Aorta (tissue), 5 donors: Measurements from ENCODE around the gene SNU13. TPM values are rescaled to one million over a fixed set of nuclear protein-coding genes. Genes with fewer than 3 reads are reported as not detected.
"Not testable (repeated sequence)": the region's sequence is repeated elsewhere in the genome, so short reads cannot be mapped to it uniquely, and the experiment has no call there.

Experiments
- ATAC-seq: fragments of 200-7000 bp; cut with Tn5 transposase; one replicate; pipeline ENCODE4 v1.9.1; 2022; ENCODE audit warnings: moderate library complexity; ENCODE audit not compliant: low FRiP score
- DNase-seq, 2 donors: peaks; one replicate each; pipeline ENCODE4 v3.0.0-alpha.2; 2020
- H3K27ac ChIP-seq, 2 donors: one replicate each; pipeline ENCODE4 v1.5.1; 2013; ENCODE audit warnings: low read length in 2 of 2, mild to moderate bottlenecking in 2 of 2, moderate library complexity in 2 of 2, control low read depth in 1 of 2, inconsistent platforms in 1 of 2, low read depth in 1 of 2
- H3K27me3 ChIP-seq, 2 donors: one replicate each; pipeline ENCODE4 v1.6.1; 2013; ENCODE audit warnings: control low read depth in 1 of 2, low read length in 1 of 2, mild to moderate bottlenecking in 1 of 2, moderate library complexity in 1 of 2; ENCODE audit not compliant: insufficient read depth in 2 of 2, control insufficient read depth in 1 of 2
- H3K36me3 ChIP-seq, 2 donors: one replicate each; pipeline ENCODE4 v1.6.1; 2013; ENCODE audit warnings: control low read depth in 1 of 2, low read length in 1 of 2, mild to moderate bottlenecking in 1 of 2; ENCODE audit not compliant: insufficient read depth in 2 of 2, control insufficient read depth in 1 of 2
- H3K4me1 ChIP-seq, 2 donors: one replicate each; pipeline ENCODE4 v1.6.1; 2013; ENCODE audit warnings: low read length in 2 of 2, control low read depth in 1 of 2, mild to moderate bottlenecking in 1 of 2, moderate library complexity in 1 of 2; ENCODE audit not compliant: insufficient read depth in 2 of 2, control insufficient read depth in 1 of 2
- H3K4me3 ChIP-seq, 2 donors: one replicate each; pipeline ENCODE4 v1.5.1; 2013; ENCODE audit warnings: low read length in 2 of 2, control low read depth in 1 of 2, mild to moderate bottlenecking in 1 of 2
- H3K9me3 ChIP-seq: one replicate; pipeline ENCODE4 v1.6.1; 2013; ENCODE audit warnings: mild to moderate bottlenecking, low read length; ENCODE audit not compliant: control insufficient read depth
- WGBS, 2 donors: extraction: QIAGEN DNeasy Blood & Tissue Kit; methylation state at CpG; one replicate each; pipeline ENCODE4 v1.1.7; 2013; 5-methylcytosine and 5-hydroxymethylcytosine counted together
- intact Hi-C, 2 donors: fragments of 100-400 bp; cut with DNase I; formaldehyde crosslinking; loops; one replicate each; pipeline versions ENCODE4 v1.14.2 to v1.15.0; 2022
- polyA plus RNA-seq, 2 donors: library from polyadenylated mRNA; stranded (reverse); fragments of 200-250 nt; gene quantifications; one replicate each; pipeline ENCODE4 v1.2.3, GENCODE V29; 2013
- total RNA-seq, 2 donors: library from RNA; stranded (reverse); fragmentation: NEBNext Ultra II Directional; extraction: Animal tissue kit (Norgen Biotek cat#: 25700); gene quantifications; one replicate each; pipeline ENCODE4 v1.2.1, GENCODE V29; 2021
- donor health status: healthy with polysubstance abuse.
- donor health status: Bipolar disorder and iron deficiency.
- donor health status: DM: no; HTN: no; CAD: no.
- donor health status: DM: no; HTN: no; CAD: no.
- donor health status: DM: yes; HTN: yes; CAD: no.

SNU13 gene
- total and polyA plus RNA-seq, 4 donors: 82.8 to 105 (median 92.3) TPM

- ATAC-seq (no peak), DNase-seq (peak in 1 of 2 donors; percentile 51)
- Histone ChIP-seq H3K4me1 (no peaks in the 10 kb centered on the region), H3K9me3 (no peaks in the 10 kb centered on the region), H3K27ac (no peak overlapping the region), H3K27me3 (no peaks in the 10 kb centered on the region), H3K36me3 (peaks cover 0 to 5% of the 10 kb centered on the region in 2 donors), H3K4me3 (no peak overlapping the region)
- WGBS, 2 donors: 76 to 82% methylated on average over 6 of the region's 6 CpGs
- intact Hi-C loops: no loop called here
Observed at GRCh38 chr22:41672780-41673509, 15.7 kb downstream of the SNU13 start.

- ATAC-seq, H3K27ac ChIP-seq, H3K36me3 ChIP-seq, H3K4me1 ChIP-seq, H3K27me3 ChIP-seq, intact Hi-C loops, H3K9me3 ChIP-seq, H3K4me3 ChIP-seq: not testable (repeated sequence)
- WGBS, 2 donors: 84 to 93% methylated on average over 10 of the region's 10 CpGs
- DNase-seq: peak in 1 of 2 donors; percentile 27
Observed at GRCh38 chr22:41672096-41672495, 16.6 kb downstream of the SNU13 start.

GRCh38 chr22:41668971-41669911 is 19.4 kb downstream of the SNU13 start:
- Histone ChIP-seq H3K9me3 (no peaks in the 10 kb centered on the region), H3K27ac (no peak overlapping the region), H3K36me3 (peaks cover 3% of the 10 kb centered on the region in 2 donors), H3K4me1 (no peaks in the 10 kb centered on the region), H3K27me3 (no peaks in the 10 kb centered on the region), H3K4me3 (no peak overlapping the region)
- ATAC-seq (no peak), DNase-seq (peak in 1 of 2 donors; percentile 54)
- intact Hi-C loops: no loop called here
- 81 to 86% methylated on average over 21 of the region's 21 CpGs for WGBS, 2 donors

- ATAC-seq (no peak), DNase-seq (peak in 1 of 2 donors; percentile 5)
- WGBS, 2 donors: 79 to 83% methylated on average over 3 of the region's 3 CpGs
- H3K4me3 ChIP-seq: no peak overlapping the region
- intact Hi-C loops: no loop called here
- H3K4me1 ChIP-seq: no peaks in the 10 kb centered on the region
- H3K9me3 ChIP-seq: no peaks in the 10 kb centered on the region
- H3K27ac ChIP-seq: no peak overlapping the region
- H3K36me3 ChIP-seq: peaks cover 10 to 14% of the 10 kb centered on the region in 2 donors
- H3K27me3 ChIP-seq: no peaks in the 10 kb centered on the region
Observed at GRCh38 chr22:41664951-41665350, 23.7 kb downstream of the SNU13 start.

- peaks cover 11 to 14% of the 10 kb centered on the region in 2 donors for H3K36me3 ChIP-seq
- intact Hi-C loops: no loop called here
- H3K27ac ChIP-seq: no peak overlapping the region
- no peaks in the 10 kb centered on the region for H3K4me1 ChIP-seq
- no peak overlapping the region for H3K4me3 ChIP-seq
- H3K9me3 ChIP-seq: no peaks in the 10 kb centered on the region
- no peak for ATAC-seq
- H3K27me3 ChIP-seq: no peaks in the 10 kb centered on the region
- no peak for DNase-seq
Observed at GRCh38 chr22:41664490-41664889, 24.2 kb downstream of the SNU13 start.

GRCh38 chr22:41663594-41663993 is 25.1 kb downstream of the SNU13 start:
- peak in 1 of 2 donors; percentile 47 for DNase-seq
- H3K27ac ChIP-seq, H3K4me3 ChIP-seq, H3K27me3 ChIP-seq, intact Hi-C loops, H3K4me1 ChIP-seq, H3K9me3 ChIP-seq, ATAC-seq: not testable (repeated sequence)
- WGBS, 2 donors: 77 to 86% methylated on average over 7 to 9 of the region's 9 CpGs
- peaks cover 13 to 18% of the 10 kb centered on the region in 2 donors for H3K36me3 ChIP-seq

GRCh38 chr22:41661713-41662112 is 27.0 kb downstream of the SNU13 start:
- no peak overlapping the region for H3K4me3 ChIP-seq
- intact Hi-C loops: no loop called here
- H3K9me3 ChIP-seq: no peaks in the 10 kb centered on the region
- WGBS, 2 donors: 92% methylated on average over 2 of the region's 2 CpGs
- ATAC-seq (no peak), DNase-seq (peak in 1 of 2 donors; percentile 5)
- no peak overlapping the region for H3K27ac ChIP-seq
- no peaks in the 10 kb centered on the region for H3K4me1 ChIP-seq
- peaks cover 22% of the 10 kb centered on the region in 2 donors for H3K36me3 ChIP-seq
- H3K27me3 ChIP-seq: no peaks in the 10 kb centered on the region

- no peak overlapping the region for H3K4me3 ChIP-seq
- H3K9me3 ChIP-seq: no peaks in the 10 kb centered on the region
- ATAC-seq (no peak), DNase-seq (no peak)
- H3K4me1 ChIP-seq: no peaks in the 10 kb centered on the region
- no peak overlapping the region for H3K27ac ChIP-seq
- no peaks in the 10 kb centered on the region for H3K27me3 ChIP-seq
- H3K36me3 ChIP-seq: peaks cover 22% of the 10 kb centered on the region in 2 donors
- intact Hi-C loops: no loop called here
- WGBS, 2 donors: 71 to 75% methylated on average over 3 of the region's 3 CpGs
Observed at GRCh38 chr22:41661088-41661487, 27.6 kb downstream of the SNU13 start.
